Stomach (tissue), 4 donors: Measurements from ENCODE around the gene CFAP77.

Source experiments
- POLR2AphosphoS5 ChIP-seq, 3 donors: sonication (generic); formaldehyde crosslinking; IDR thresholded peaks; one replicate each; pipeline ENCODE4 v1.6.1; 2016; ENCODE audit warnings: antibody characterized with exemption in 3 of 3
- TF ChIP-seq, protein P1 (sequence below), 7 experiments: fragments of 450-650 bp in 4 of 7; fragments of 200-600 bp in 3 of 7; sonication (generic) in 3 of 7; IDR thresholded peaks; one replicate each; pipeline ENCODE4 v1.5.1; 2016 to 2019; ENCODE audit warnings: antibody characterized with exemption in 7 of 7, control low read depth in 2 of 7, mild to moderate bottlenecking in 1 of 7

- TF ChIP-seq, protein P1, sequence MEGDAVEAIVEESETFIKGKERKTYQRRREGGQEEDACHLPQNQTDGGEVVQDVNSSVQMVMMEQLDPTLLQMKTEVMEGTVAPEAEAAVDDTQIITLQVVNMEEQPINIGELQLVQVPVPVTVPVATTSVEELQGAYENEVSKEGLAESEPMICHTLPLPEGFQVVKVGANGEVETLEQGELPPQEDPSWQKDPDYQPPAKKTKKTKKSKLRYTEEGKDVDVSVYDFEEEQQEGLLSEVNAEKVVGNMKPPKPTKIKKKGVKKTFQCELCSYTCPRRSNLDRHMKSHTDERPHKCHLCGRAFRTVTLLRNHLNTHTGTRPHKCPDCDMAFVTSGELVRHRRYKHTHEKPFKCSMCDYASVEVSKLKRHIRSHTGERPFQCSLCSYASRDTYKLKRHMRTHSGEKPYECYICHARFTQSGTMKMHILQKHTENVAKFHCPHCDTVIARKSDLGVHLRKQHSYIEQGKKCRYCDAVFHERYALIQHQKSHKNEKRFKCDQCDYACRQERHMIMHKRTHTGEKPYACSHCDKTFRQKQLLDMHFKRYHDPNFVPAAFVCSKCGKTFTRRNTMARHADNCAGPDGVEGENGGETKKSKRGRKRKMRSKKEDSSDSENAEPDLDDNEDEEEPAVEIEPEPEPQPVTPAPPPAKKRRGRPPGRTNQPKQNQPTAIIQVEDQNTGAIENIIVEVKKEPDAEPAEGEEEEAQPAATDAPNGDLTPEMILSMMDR (IDR thresholded peaks at IDR 0.05) = no peak
- no peak for TF ChIP-seq POLR2AphosphoS5 (IDR thresholded peaks at IDR 0.05)
Measured at GRCh38 chr9:132464547-132464946, 54.5 kb downstream of the CFAP77 start.
